ENCODE data around the gene TMEM254.

- TF ChIP-seq CTCF (IDR thresholded peaks at IDR 0.05; ENCODE audit: insufficient read depth, low read depth, low read length) (no peak), EZH2 (IDR thresholded peaks at IDR 0.05; ENCODE audit: insufficient read depth, low read length) (no peak)
Measured at GRCh38 chr10:80133206-80133605, 54.7 kb downstream of the TMEM254 start.

Measured in astrocyte (in vitro differentiated cells and primary cell).